Activated naive CD8-positive, alpha-beta T cell treated with anti-CD3 and anti-CD28 coated beads, Interleukin-2, amount 10 ng/mL, durations not matched to agents 7 days and 5 days (primary cell): ENCODE results near the gene PDXP. TPM values are rescaled to one million over a fixed set of nuclear protein-coding genes. Genes with fewer than 3 reads are reported as not detected.
"Not testable (repeated sequence)": the region's sequence is repeated elsewhere in the genome, so short reads cannot be mapped to it uniquely, and the experiment has no call there.

Source experiments
- ATAC-seq: fragments of 150-1000 bp; cut with Tn5 transposase; one replicate; pipeline ENCODE4 v1.10.0; 2021; ENCODE audit warnings: low read depth, moderate library complexity
- POLR2A ChIA-PET: fragments of 350-600 bp; sonication (Branson Sonifier 250); formaldehyde crosslinking; loops from one replicate; lab custom pipeline; 2021; ENCODE audit warnings: antibody characterized with exemption; lab: Charles Lee
- DNase-seq: peaks from one replicate; pipeline ENCODE4 v3.0.0; 2021
- H3K27ac Mint-ChIP-seq: one replicate; pipeline ENCODE4 v1.8.0; 2022; ENCODE audit warnings: mild to moderate bottlenecking, mixed read lengths
- H3K27me3 Mint-ChIP-seq: one replicate; pipeline ENCODE4 v1.8.0; 2022; ENCODE audit warnings: mild to moderate bottlenecking, moderate library complexity, mixed read lengths
- H3K36me3 Mint-ChIP-seq: one replicate; pipeline ENCODE4 v1.8.0; 2021; ENCODE audit warnings: mild to moderate bottlenecking, mixed read lengths
- H3K4me1 Mint-ChIP-seq: one replicate; pipeline ENCODE4 v1.8.0; 2021; ENCODE audit warnings: mixed read lengths
- H3K4me3 Mint-ChIP-seq: one replicate; pipeline ENCODE4 v1.8.0; 2022; ENCODE audit warnings: mild to moderate bottlenecking, moderate library complexity, mixed read lengths
- H3K9me3 Mint-ChIP-seq: one replicate; pipeline ENCODE4 v1.8.0; 2021; ENCODE audit warnings: mixed read lengths
- total RNA-seq, 2 experiments: library from RNA; stranded (reverse); gene quantifications; one replicate each; pipeline ENCODE4 v1.2.3, GENCODE V29; 2021

PDXP gene, protein sequence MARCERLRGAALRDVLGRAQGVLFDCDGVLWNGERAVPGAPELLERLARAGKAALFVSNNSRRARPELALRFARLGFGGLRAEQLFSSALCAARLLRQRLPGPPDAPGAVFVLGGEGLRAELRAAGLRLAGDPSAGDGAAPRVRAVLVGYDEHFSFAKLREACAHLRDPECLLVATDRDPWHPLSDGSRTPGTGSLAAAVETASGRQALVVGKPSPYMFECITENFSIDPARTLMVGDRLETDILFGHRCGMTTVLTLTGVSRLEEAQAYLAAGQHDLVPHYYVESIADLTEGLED
- 10 to 100 TPM; 16.4 to 16.6 TPM for total RNA-seq

DNA sequence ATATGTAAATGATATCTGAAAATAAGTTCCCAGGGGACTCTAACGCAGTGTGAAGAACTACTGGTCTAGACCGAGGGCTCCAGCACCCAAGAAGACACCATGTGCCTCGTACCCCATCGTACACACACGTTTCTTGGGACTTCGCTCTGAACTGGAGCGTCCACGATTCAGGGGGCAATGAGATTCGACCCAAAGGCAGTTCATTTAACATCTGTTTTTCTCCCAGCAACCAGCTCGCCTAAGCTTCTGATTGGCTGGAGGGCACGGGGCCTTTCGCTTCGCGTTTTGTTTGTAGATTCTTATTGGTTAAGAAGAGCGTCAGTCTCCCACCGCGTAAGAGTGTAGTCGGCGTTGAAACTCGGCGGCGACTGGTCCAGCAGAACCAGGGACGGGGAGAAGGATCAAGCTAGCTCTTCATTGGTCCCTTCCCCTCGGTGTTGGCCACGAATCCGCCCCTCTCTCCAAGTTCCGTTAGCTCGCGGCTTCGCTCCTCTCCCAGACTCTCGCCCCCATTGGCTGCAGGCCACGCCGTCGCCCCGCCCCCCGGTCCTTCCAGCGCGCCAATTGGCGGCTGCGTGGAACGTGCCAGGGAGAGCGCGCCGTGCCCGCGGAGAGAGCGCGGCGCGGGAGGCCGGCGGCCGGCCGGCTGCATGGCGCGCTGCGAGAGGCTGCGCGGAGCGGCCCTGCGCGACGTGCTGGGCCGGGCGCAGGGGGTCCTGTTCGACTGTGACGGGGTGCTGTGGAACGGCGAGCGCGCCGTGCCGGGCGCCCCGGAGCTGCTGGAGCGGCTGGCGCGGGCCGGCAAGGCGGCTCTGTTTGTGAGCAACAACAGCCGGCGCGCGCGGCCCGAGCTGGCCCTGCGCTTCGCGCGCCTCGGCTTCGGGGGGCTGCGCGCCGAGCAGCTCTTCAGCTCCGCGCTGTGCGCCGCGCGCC is at the start of gene PDXP:
TSS of gene PDXP (plus strand) at position 591 of the 933 bp plus-strand sequence. CDS start at position 651, 60 bp downstream.
- ATAC-seq = peak; percentile 98
- H3K27me3 Mint-ChIP-seq = no peaks in the 10 kb centered on the region
- H3K4me1 Mint-ChIP-seq = peaks cover 35% of the 10 kb centered on the region
- POLR2A ChIA-PET = interaction anchor here (0.6 to 9.9 kb wide), 17 partner anchors 9 to 1452 kb away, joined by 3 to 216 read pairs (median 8); partner anchors contain the start of genes GCAT, GGA1, LGALS1 and NOL12
- peak within 1 kb of the TSS; percentile 95 for H3K27ac Mint-ChIP-seq
- H3K4me3 Mint-ChIP-seq = peak within 1 kb of the TSS; percentile 95
- H3K9me3 Mint-ChIP-seq = no peaks in the 10 kb centered on the region
- DNase-seq = peak; percentile 99
- peaks cover 11% of the 10 kb centered on the region for H3K36me3 Mint-ChIP-seq

DNA sequence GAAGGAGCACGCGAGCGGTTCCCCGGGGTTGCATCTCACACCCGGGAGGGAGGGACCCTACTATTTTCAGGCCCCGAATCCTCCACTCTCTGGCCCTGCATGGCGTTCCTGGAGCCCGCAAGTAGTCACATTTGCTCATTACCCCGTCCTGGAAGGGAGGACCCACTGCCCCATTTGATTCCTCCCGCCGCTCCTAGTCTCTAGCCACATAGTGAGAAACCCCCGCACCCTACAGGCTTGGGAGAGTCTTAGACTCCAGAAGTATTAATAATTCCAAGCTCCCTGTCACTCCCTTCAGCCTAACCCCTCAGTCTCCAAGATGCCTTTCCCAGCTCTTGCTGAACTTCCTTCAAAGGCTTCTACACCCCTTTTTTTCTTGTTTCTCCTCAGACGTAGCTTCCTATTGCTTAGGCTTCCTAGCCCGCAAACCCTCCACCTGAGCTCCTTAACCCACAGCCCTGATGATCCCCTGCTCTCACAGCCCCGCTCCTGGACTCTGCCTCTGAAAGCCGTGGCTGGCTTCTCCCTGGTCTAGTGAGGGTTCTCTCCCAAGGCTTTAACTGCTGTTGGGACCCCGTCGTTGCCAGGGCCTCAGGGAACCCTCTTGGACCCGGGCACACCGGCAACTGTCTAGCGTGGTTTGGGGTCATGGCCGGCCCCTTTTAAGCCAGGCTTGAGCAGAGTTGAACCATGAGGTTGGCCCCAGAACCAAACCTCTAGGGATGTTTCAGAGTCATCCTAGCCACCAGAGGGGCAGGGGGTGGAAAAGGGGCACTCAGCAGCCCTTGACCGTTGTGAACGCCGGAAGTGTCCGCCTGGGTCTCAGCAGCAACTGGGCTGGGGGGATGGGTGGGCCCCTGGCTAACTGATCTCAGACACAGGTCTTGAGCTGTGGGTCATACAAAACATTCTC is 49.0 kb upstream of the PDXP start:
- Mint-ChIP-seq H3K27me3 (no peaks in the 10 kb centered on the region), H3K9me3 (no peaks in the 10 kb centered on the region), H3K4me3 (peak overlapping the region; percentile 95), H3K4me1 (peaks cover 45% of the 10 kb centered on the region), H3K36me3 (peaks cover 2% of the 10 kb centered on the region), H3K27ac (peak overlapping the region; percentile 95)
- peak; percentile 47 for DNase-seq
- POLR2A ChIA-PET = interaction anchor here (0.7 to 4.5 kb wide), 17 partner anchors 10 to 234 kb away, joined by 3 to 51 read pairs (median 6); partner anchors contain the start of genes GCAT, LGALS1, PDXP and SH3BP1
- peak; percentile 5 for ATAC-seq

- not testable (repeated sequence) for H3K36me3 Mint-ChIP-seq, H3K9me3 Mint-ChIP-seq, H3K27me3 Mint-ChIP-seq, DNase-seq, ATAC-seq
- H3K27ac Mint-ChIP-seq = peak overlapping the region; percentile 95
- H3K4me1 Mint-ChIP-seq = peaks cover 40% of the 10 kb centered on the region
- POLR2A ChIA-PET = interaction anchor here (1.4 to 4.5 kb wide), 7 partner anchors 16 to 63 kb away, joined by 3 to 51 read pairs (median 18); partner anchors contain the start of genes PDXP and SH3BP1
- H3K4me3 Mint-ChIP-seq = peak overlapping the region; percentile 95
Observed at GRCh38 chr22:37610153-37610475, 48.4 kb upstream of the PDXP start.

DNA sequence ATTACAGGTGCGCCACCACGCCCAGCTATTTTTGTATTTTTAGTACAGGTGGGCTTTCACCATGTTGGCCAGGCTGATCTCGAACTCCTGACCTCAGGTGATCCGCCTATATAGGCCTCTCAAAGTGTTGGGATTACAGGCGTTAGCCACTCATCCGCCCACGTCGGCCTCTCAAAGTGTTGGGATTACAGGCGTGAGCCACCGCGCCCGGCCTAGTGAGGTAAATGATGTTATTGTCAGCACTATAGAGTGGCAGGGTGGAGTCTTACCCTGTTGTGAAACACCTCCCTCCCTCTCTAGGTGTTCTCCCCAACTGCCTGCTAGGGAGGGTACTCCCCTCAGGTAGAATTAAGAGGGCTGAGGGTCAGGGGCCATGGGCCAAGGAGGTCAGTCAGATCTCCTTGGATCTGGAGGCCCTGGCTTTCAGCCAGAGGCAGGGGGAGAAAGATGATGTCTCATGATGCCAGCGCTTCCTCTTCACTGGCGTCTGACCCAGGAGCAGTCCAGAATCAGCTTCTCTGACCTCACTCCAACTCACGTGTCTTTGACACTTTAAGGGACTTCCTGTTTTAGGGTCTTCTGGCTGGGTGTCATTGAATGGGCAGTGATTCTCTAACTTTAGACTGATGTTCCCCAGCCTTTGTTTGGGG is 47.9 kb upstream of the PDXP start:
- ATAC-seq (no peak), DNase-seq (no peak)
- H3K36me3 Mint-ChIP-seq = peaks cover 5% of the 10 kb centered on the region
- peaks cover 35% of the 10 kb centered on the region for H3K4me1 Mint-ChIP-seq
- POLR2A ChIA-PET = interaction anchor here (0.6 to 4.5 kb wide), 8 partner anchors 16 to 62 kb away, joined by 3 to 51 read pairs (median 17); partner anchors contain the start of genes PDXP and SH3BP1
- no peak overlapping the region for H3K27ac Mint-ChIP-seq
- no peaks in the 10 kb centered on the region for H3K27me3 Mint-ChIP-seq
- H3K4me3 Mint-ChIP-seq = peak overlapping the region; percentile 95
- no peaks in the 10 kb centered on the region for H3K9me3 Mint-ChIP-seq

DNA sequence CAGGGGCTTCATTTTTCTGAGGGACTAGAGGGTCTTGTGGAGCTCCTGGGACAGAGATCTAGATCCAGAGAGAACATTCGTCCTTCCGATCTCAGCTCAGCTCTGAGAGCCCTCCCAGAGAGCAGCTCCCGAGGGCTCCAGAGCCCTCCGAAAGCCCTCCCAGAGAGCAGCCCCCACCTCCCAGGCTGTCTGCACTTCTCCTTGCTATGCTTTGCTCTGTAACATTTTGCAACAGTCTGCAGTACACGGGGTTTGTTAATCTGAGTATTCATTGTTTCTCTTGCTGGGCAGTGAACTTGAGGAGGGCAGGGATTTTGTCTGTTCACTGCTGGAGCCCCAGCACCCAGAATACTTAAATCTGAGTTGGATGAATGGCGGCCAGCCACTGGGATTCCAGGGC is 47.3 kb upstream of the PDXP start:
- ATAC-seq (no peak), DNase-seq (no peak)
- POLR2A ChIA-PET = interaction anchor here (0.6 kb wide), 1 partner anchor 57 kb away, joined by 4 read pairs; no protein-coding TSS in a partner anchor
- Mint-ChIP-seq H3K27ac (peak overlapping the region; percentile 21), H3K36me3 (peaks cover 5% of the 10 kb centered on the region), H3K4me1 (peaks cover 29% of the 10 kb centered on the region), H3K27me3 (no peaks in the 10 kb centered on the region), H3K4me3 (no peak overlapping the region), H3K9me3 (no peaks in the 10 kb centered on the region)

GRCh38 chr22:37616201-37617083 is 42.1 kb upstream of the PDXP start:
- H3K27ac Mint-ChIP-seq = no peak overlapping the region

DNA sequence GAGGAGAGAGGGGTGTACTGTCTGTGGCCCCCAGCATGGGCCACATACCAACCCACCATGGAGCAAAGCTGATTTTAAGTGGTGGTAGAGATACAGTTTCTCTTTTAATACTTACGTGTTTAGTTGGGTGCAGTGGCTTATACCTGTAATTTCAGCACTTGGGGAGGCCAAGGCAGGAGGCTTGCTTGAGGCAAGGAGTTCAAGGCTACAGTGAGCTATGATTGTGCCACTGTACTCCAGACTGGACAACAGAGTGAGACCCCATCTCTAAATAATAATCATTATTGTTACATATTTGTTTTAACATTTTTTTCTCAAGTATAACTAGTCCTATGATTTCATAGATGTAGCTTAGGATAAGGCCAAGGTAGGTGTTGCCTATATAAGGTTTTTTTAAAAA is 41.1 kb upstream of the PDXP start:
- H3K27ac Mint-ChIP-seq = no peak overlapping the region
- DNase-seq (no peak), ATAC-seq (no peak)
- POLR2A ChIA-PET = interaction anchor here (0.8 to 1.5 kb wide), 2 partner anchors 25 to 57 kb away, joined by 3 to 7 read pairs; no protein-coding TSS in a partner anchor
- H3K4me1 Mint-ChIP-seq = peaks cover 3% of the 10 kb centered on the region
- no peaks in the 10 kb centered on the region for H3K9me3 Mint-ChIP-seq
- H3K4me3 Mint-ChIP-seq = no peak overlapping the region
- H3K36me3 Mint-ChIP-seq = peaks cover 10% of the 10 kb centered on the region
- H3K27me3 Mint-ChIP-seq = no peaks in the 10 kb centered on the region

More at GRCh38 chr22:37616201-37617083, 42.1 kb upstream of the PDXP start:
- Mint-ChIP-seq H3K4me1 (peaks cover 3% of the 10 kb centered on the region), H3K9me3 (no peaks in the 10 kb centered on the region), H3K4me3 (no peak overlapping the region), H3K27me3 (no peaks in the 10 kb centered on the region), H3K36me3 (peaks cover 10% of the 10 kb centered on the region)
- ATAC-seq (no peak), DNase-seq (no peak)
- POLR2A ChIA-PET = interaction anchor here (1.1 to 1.5 kb wide), 3 partner anchors 11 to 26 kb away, joined by 4 to 7 read pairs (median 4); no protein-coding TSS in a partner anchor

DNA sequence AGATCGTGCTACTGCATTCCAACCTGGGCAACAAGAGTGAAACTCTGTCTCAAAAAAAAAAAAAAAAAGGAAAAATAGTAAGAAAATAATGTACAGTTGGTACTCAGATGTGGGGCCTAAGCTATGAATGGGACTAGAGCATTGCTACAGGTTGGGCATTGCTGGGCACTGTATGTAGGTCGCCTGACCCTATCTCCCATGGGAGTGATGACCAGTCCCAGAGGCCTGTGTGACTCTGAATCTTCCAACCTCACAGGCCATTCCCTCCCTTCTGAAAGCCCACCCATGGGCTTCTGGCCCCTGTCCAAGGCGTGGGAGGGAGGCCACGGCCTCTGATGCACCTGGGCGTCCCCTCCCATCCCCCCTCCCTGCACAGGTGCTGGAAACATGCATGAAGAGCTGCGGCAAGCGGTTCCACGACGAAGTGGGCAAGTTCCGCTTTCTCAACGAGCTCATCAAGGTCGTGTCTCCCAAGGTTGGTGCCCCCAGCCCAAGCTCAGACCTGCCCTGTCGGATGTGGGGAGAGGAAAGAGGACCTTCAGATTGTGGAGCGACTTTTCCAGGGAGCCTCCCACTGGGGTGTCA is 40.4 kb upstream of the PDXP start:
- POLR2A ChIA-PET = interaction anchor here (0.8 kb wide), 1 partner anchor 57 kb away, joined by 3 read pairs; no protein-coding TSS in a partner anchor
- H3K36me3 Mint-ChIP-seq = peaks cover 10% of the 10 kb centered on the region
- no peak overlapping the region for H3K4me3 Mint-ChIP-seq
- H3K4me1 Mint-ChIP-seq = no peaks in the 10 kb centered on the region
- no peak overlapping the region for H3K27ac Mint-ChIP-seq
- ATAC-seq = no peak
- DNase-seq = no peak
- no peaks in the 10 kb centered on the region for H3K27me3 Mint-ChIP-seq
- H3K9me3 Mint-ChIP-seq = no peaks in the 10 kb centered on the region

- DNase-seq (no peak), ATAC-seq (no peak)
- Mint-ChIP-seq H3K27ac (no peak overlapping the region), H3K4me1 (peaks cover under 1% of the 10 kb centered on the region), H3K4me3 (no peak overlapping the region), H3K9me3 (no peaks in the 10 kb centered on the region), H3K27me3 (no peaks in the 10 kb centered on the region), H3K36me3 (peaks cover 9% of the 10 kb centered on the region)
- POLR2A ChIA-PET = interaction anchor here (1.3 kb wide), 1 partner anchor 9 kb away, joined by 3 read pairs; no protein-coding TSS in a partner anchor
Observed at GRCh38 chr22:37618674-37619073, 39.8 kb upstream of the PDXP start.

GRCh38 chr22:37619991-37620390 is 38.5 kb upstream of the PDXP start:
- Mint-ChIP-seq H3K4me3 (no peak overlapping the region), H3K36me3 (peaks cover 8% of the 10 kb centered on the region), H3K27me3 (no peaks in the 10 kb centered on the region), H3K27ac (peak overlapping the region; percentile 42), H3K9me3 (no peaks in the 10 kb centered on the region), H3K4me1 (peaks cover 5% of the 10 kb centered on the region)
- ATAC-seq (no peak), DNase-seq (no peak)
- POLR2A ChIA-PET = interaction anchor here (0.5 to 1.8 kb wide), 4 partner anchors 11 to 470 kb away, joined by 3 to 5 read pairs (median 4); partner anchors contain the start of gene IL2RB
